ENCODE data around the gene RXRG. TPM values are rescaled to one million over a fixed set of nuclear protein-coding genes. Genes with fewer than 3 reads are reported as not detected.

Gene RXRG
- polyA plus RNA-seq, 1 donor (not counting 4 experiments of a cell fraction or from before 2014, with no cell fraction given), result not detected

DNA sequence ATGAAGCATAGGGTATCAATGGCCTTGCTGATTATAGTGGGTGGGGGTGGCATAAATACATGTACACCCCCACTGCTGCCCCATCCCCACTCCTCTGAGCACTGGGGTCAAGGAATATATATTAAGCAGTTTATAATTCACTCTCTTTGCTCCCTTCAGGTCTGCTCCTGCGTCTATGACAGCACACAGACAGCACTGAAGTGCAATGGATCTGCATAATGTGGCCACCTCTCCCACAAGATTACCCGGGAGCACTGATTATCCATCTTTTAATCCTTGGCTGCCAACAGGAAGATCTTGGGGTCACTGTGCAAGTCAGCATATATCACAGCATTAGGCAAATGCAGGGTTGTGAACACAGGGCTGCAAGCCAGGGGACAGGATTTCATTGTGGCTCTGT is 19.3 kb downstream of the RXRG start:
- no peaks in the 10 kb centered on the region for H3K9me1 ChIP-seq (ENCODE audit: control insufficient read depth, extremely low read depth, insufficient read depth, low read length)
- H4K20me1 ChIP-seq (ENCODE audit: control insufficient read depth, extremely low read depth, insufficient read depth, low read length), result no peaks in the 10 kb centered on the region
- FAIRE-seq, result no peak
- no peaks in the 10 kb centered on the region for H3K79me2 ChIP-seq (ENCODE audit: control insufficient read depth, insufficient read depth, low read length)
- DNase-seq (ENCODE audit: low read depth, low spot score), result no peak
- no peaks in the 10 kb centered on the region for H3K36me3 ChIP-seq (ENCODE audit: control insufficient read depth in 2 of 2, extremely low read depth in 1 of 2, insufficient read depth in 2 of 2, low read length in 2 of 2)
- no peak overlapping the region for H3K9ac ChIP-seq (ENCODE audit: control insufficient read depth, extremely low read depth, insufficient read depth, low read length)
- no peak overlapping the region for H2AFZ ChIP-seq (ENCODE audit: control insufficient read depth, low read length)
- H3K4me3 ChIP-seq (ENCODE audit: control insufficient read depth in 2 of 3, extremely low read depth in 1 of 3, insufficient read depth in 2 of 3, low read depth in 1 of 3, low read length in 3 of 3), result no peak overlapping the region
- no peak for TF ChIP-seq EZH2 (IDR thresholded peaks at IDR 0.05; ENCODE audit: low read length)
- TF ChIP-seq, protein P1, sequence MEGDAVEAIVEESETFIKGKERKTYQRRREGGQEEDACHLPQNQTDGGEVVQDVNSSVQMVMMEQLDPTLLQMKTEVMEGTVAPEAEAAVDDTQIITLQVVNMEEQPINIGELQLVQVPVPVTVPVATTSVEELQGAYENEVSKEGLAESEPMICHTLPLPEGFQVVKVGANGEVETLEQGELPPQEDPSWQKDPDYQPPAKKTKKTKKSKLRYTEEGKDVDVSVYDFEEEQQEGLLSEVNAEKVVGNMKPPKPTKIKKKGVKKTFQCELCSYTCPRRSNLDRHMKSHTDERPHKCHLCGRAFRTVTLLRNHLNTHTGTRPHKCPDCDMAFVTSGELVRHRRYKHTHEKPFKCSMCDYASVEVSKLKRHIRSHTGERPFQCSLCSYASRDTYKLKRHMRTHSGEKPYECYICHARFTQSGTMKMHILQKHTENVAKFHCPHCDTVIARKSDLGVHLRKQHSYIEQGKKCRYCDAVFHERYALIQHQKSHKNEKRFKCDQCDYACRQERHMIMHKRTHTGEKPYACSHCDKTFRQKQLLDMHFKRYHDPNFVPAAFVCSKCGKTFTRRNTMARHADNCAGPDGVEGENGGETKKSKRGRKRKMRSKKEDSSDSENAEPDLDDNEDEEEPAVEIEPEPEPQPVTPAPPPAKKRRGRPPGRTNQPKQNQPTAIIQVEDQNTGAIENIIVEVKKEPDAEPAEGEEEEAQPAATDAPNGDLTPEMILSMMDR (optimal IDR thresholded peaks at IDR 0.05 in 1 of 3, IDR thresholded peaks at IDR 0.05 in 1 of 3, conservative IDR thresholded peaks at IDR 0.05 in 1 of 3; ENCODE audit: extremely low read depth in 1 of 3, insufficient read depth in 2 of 3, low read length in 3 of 3), result no peak
- no peaks in the 10 kb centered on the region for H3K9me3 ChIP-seq (ENCODE audit: control insufficient read depth, low read depth, low read length)
- peaks cover 7% of the 10 kb centered on the region for H3K4me1 ChIP-seq (ENCODE audit: control insufficient read depth, extremely low read depth, insufficient read depth, low read length)
- H3K4me2 ChIP-seq (ENCODE audit: control insufficient read depth, extremely low read depth, insufficient read depth, low read depth, low read length), result no peak overlapping the region
- H3K27me3 ChIP-seq (ENCODE audit: control insufficient read depth, extremely low read depth, insufficient read depth, low read length), result no peaks in the 10 kb centered on the region
- dilution Hi-C loops (cut with MboI; ENCODE audit: extremely low pct_ligation_motif_present, low sequenced_read_pairs), result no loop called here
- H3K27ac ChIP-seq (ENCODE audit: control insufficient read depth, insufficient read depth, low read length), result no peak overlapping the region

DNA sequence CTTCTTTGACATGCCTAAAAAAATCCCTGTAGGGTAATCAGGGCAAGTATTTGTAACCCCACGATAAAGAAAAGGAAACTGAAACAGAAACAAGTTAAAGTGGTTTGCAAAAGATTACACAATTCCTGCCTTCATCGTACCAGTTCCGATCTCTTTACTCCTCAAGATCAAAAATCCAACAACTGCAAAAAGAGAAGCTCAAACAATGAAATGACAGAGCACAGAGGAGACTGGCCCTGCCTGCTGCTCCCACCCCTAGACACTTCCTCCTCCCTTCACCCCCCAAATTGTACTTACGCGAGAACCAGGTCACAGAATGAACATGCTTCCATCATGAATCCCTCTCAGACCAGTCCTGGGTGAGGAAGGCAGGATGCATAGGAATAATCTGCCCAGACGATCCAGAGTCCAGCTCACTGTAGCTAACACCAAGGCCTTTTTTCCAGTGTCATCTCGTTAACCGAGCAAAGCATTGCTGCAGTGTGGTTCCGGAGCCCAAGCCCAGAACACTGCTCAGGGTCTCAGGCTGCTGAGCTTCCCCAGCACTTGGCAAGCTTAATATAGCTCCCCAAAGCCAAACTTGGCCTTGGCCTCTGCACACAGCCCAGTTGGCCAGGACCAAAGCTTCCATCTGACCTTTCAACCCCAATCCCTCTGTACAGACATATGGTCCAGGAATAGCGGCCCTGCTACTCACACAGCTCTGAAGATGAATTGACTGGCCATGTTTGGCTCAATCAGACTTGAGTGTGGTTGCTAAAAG is 20.3 kb downstream of the RXRG start:
- no peak overlapping the region for H3K9ac ChIP-seq (ENCODE audit: control insufficient read depth, extremely low read depth, insufficient read depth, low read length)
- no peak overlapping the region for H3K4me2 ChIP-seq (ENCODE audit: control insufficient read depth, extremely low read depth, insufficient read depth, low read depth, low read length)
- dilution Hi-C loops (cut with MboI; ENCODE audit: extremely low pct_ligation_motif_present, low sequenced_read_pairs), result no loop called here
- H2AFZ ChIP-seq (ENCODE audit: control insufficient read depth, low read length), result no peak overlapping the region
- H3K4me3 ChIP-seq (ENCODE audit: control insufficient read depth in 2 of 3, extremely low read depth in 1 of 3, insufficient read depth in 2 of 3, low read depth in 1 of 3, low read length in 3 of 3), result no peak overlapping the region
- no peak for FAIRE-seq
- no peaks in the 10 kb centered on the region for H3K79me2 ChIP-seq (ENCODE audit: control insufficient read depth, insufficient read depth, low read length)
- H3K9me1 ChIP-seq (ENCODE audit: control insufficient read depth, extremely low read depth, insufficient read depth, low read length), result no peaks in the 10 kb centered on the region
- H3K4me1 ChIP-seq (ENCODE audit: control insufficient read depth, extremely low read depth, insufficient read depth, low read length), result peaks cover 17% of the 10 kb centered on the region
- no peaks in the 10 kb centered on the region for H3K9me3 ChIP-seq (ENCODE audit: control insufficient read depth, low read depth, low read length)
- TF ChIP-seq EZH2 (IDR thresholded peaks at IDR 0.05; ENCODE audit: low read length), result no peak
- DNase-seq (ENCODE audit: low read depth, low spot score), result no peak
- no peaks in the 10 kb centered on the region for H4K20me1 ChIP-seq (ENCODE audit: control insufficient read depth, extremely low read depth, insufficient read depth, low read length)
- no peaks in the 10 kb centered on the region for H3K27me3 ChIP-seq (ENCODE audit: control insufficient read depth, extremely low read depth, insufficient read depth, low read length)
- H3K36me3 ChIP-seq (ENCODE audit: control insufficient read depth in 2 of 2, extremely low read depth in 1 of 2, insufficient read depth in 2 of 2, low read length in 2 of 2), result no peaks in the 10 kb centered on the region
- no peak overlapping the region for H3K27ac ChIP-seq (ENCODE audit: control insufficient read depth, insufficient read depth, low read length)
